HG02840 (cell line): ENCODE measurements around the gene TUBB3.
"Not testable (repeated sequence)": the region's sequence is repeated elsewhere in the genome, so short reads cannot be mapped to it uniquely, and the experiment has no call there.

Source experiments
- ATAC-seq: cut with Tn5 transposase; IDR thresholded peaks from one replicate; pipeline ENCODE4 v1.9.1; 2021; ENCODE audit warnings: mild to moderate bottlenecking, moderate library complexity, moderate number of reproducible peaks; ENCODE audit not compliant: unreplicated experiment, low FRiP score

The TUBB3 gene

DNA sequence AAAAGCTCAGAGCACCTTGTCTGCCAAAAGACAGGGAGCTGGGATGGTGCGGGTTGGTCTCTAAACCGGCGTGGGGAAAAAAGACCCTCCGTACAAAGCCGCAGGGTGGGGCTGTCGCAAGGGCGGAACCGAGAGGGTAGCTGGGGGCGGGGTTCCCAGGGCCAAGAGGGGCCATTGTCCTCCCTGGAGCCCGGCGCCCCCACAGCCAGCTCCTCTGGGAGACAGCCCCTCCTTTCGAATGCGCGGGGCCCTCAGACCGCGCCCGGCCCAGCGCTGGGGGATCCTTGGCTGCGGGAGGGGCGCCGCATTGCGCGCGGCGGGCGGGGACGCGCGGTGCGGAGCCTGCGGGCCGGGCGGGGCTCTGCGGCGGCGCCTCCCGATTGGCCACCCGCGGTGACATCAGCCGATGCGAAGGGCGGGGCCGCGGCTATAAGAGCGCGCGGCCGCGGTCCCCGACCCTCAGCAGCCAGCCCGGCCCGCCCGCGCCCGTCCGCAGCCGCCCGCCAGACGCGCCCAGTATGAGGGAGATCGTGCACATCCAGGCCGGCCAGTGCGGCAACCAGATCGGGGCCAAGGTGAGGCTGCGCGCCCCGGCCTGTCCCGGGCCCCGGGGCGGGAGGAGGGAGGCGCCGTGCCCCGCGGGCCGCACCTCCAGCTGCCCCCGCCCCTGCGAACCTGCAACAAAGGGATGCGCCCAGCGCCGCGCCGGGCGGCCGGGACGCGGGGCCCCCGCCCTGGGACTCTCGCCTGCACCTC lies at the start of gene TUBB3:
TUBB3 (plus strand) TSS at position 459 of the 756 bp plus-strand sequence; CDS start at position 519, 60 bp downstream.
- ATAC-seq, result no peak

DNA sequence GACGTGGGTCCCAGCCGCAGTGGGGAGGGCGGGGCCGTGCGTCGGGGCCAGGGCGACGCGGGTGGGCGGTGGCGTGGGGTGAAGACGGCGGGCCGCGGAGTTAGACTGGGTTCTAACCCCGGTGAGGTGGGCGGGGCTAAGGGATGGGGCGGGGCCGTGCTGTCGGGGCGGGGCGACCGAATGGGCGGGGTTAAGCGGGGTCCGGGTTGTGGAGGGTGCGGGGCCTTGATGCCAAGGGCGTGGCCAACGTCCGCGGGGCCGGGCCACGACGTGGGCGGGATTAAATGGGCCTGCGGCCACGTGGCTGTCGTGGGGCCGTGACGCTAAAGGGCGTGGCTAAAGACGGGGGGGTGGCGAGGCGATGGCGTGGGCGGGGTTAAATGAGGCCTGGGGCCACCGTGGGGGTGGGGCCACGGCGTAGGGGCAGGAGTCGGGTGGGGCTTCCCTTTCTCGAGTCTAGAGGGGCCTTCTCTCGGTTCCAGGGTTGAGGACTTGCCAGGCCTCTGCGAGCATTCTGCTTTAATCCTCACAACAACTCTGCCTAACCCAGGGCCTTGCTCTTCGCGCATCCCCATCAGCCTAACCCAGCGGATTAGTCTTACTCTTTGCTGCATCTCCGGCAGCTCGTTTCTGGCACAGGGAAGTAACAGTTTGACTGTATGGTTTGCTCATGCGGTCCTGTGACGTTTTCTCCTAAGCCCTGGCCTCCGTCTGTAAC lies 49.0 kb upstream of the TUBB3 start:
- peak; percentile 60 for ATAC-seq

DNA sequence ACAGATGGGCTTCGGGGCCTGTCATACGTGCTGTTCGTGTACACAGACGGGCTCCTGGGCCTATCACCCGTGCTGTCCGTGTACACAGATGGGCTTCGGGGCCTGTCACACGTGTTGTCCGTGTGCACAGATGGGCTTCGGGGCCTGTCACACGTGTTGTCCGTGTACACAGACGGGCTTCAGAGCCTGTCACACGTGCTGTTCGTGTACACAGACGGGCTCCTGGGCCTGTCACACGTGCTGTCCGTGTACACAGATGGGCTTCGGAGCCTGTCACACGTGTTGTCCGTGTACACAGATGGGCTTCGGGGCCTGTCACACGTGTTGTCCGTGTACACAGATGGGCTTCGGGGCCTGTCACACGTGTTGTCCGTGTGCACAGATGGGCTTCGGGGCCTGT lies 44.0 kb upstream of the TUBB3 start:
- ATAC-seq, result not testable (repeated sequence)

DNA sequence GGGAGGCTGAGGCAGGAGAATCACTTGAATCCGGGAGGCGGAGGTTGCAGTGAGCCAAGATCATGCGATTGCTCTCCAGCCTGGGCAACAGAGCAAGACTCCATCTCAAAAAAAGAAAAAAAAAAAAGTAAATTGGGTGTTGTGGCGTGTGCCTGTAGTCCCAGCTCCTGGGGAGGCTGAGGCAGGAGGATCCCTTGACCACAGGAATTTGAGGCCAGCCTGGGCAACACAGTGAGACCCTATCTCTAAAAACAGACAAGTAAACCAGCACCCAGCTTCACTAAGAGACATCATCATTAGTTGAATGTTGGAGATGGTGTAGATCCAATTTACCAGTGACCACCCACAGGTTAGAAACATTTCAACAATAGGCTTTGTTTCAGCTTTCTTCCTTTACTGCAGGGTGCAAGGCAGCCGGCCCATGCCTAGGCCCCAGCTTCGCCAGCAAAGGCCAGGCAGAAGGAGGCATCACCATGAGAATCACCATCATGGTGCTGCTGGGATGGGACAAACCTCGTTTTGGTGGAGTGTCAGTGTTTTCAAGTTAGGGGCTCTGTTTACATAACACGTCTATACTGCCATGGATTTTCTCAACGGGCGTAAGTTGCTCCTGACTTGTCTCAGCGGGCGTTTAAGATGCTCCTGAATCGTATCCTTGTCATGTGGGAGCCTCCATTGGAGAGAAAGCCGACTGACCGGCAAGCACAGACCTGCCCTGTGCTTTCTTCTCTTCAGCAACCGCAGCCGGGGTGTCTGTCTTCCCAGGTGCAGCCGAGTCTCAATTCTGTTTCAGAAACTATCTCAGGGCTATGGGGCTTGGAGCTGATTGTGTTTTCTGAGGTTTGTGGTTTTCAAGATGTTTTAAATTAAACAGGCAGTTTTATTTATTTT lies 42.4 kb upstream of the TUBB3 start:
- no peak for ATAC-seq

DNA sequence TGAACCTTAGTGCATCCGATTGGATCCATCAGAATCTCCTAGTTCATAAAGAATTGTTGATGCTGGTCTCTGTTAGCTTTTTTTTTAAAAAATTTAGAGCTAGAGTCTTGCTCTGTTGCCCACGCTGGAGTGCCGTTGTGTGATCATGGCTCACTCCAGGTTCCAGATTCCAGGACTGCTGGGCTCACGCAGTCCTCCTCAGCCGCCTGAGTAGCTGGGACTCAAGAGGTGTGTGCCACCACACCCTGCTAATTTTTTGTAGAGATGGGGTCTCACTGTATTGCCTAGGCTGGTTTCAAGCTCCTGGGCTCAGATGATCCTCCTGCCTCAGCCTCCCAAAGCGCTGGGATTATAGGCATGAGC lies 41.8 kb upstream of the TUBB3 start:
- ATAC-seq, result no peak

DNA sequence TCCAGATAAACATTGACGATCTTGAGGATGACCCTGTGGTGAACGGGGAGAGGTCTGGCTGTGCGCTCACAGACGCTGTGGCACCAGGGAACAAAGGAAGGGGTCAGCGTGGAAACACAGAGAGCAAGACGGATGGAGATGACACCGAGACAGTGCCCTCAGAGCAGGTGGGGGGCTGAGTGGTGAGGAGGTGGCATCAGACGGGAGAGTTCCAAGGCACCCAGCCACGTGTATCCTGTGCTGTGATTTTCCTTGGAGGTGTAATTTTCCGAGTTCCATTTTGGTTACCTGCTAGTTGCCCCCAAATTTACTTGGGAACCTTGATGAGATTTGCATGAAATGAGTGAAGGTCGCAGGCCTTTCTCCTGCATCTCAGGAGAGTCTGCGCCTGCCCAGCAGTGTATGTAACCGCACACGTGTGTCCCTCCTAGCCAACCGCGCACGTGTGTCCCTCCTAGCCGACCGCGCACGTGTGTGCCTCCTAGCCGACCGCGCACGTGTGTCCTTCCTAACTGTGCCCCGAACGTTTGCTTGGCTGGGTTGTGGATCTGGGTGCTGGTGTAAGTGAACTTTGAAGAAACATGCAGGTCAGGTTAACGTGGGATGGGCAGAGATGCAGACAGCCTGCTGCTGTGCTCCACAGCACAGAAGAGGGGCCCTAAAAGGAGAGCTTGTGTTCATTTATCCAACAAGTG lies 39.6 kb upstream of the TUBB3 start:
- no peak for ATAC-seq

DNA sequence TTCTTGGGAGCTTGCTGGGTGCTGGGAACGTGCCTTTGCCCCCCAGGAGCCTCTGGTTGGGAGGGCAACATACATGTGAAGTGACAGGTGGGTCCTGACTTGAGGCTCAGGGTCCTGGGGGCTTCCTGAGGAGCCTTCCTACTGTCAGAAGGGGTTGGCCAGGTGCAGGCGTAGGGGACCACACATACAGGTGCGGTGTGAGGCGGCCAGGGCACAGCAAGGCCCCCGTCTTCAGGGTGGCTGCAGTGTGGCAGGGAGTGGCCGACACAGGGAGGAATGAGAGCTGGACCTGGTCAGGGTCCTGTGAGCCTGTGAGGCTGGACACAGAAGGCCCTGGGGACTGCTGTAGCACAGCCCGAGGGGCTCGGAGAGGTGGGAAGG lies 39.1 kb upstream of the TUBB3 start:
- no peak for ATAC-seq

DNA sequence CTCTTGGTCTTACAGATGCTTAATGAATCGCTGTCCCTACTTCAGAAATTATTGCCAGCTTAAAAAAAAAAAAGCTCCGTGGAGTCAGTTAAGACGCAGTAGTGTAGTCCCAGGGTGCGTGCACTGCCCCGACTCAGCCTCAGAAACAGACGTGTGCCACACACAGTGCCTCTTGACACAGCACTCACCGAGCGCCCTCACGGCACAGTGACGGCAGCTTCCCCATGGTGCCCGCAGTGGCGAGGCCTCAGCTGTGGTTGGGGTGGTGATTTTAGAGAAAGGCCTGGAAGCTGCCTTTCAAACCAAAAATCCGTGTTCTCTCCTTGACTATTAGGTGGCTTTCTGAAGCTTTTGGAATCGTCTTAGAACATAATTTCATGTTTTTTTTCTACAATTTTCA lies 35.9 kb upstream of the TUBB3 start:
- no peak for ATAC-seq

DNA sequence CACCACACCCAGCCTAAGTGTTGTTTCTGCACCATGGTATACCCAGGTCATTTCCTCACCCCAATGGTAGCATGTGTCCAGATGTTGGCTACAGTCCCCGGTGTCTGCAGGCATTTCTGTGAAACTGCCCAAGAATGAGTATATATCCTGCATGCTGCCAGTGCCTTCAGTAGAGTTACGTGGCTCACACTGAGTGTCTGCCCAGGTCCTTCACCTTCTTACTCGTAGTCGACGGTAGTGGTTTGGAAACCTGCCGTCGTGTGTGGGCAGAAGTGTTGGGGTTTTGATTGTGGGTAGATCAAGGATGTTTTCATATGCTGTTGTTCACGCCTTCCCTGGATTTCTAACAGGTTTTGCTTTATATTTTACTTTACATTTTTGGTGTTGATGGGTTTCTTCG lies 32.9 kb upstream of the TUBB3 start:
- no peak for ATAC-seq

DNA sequence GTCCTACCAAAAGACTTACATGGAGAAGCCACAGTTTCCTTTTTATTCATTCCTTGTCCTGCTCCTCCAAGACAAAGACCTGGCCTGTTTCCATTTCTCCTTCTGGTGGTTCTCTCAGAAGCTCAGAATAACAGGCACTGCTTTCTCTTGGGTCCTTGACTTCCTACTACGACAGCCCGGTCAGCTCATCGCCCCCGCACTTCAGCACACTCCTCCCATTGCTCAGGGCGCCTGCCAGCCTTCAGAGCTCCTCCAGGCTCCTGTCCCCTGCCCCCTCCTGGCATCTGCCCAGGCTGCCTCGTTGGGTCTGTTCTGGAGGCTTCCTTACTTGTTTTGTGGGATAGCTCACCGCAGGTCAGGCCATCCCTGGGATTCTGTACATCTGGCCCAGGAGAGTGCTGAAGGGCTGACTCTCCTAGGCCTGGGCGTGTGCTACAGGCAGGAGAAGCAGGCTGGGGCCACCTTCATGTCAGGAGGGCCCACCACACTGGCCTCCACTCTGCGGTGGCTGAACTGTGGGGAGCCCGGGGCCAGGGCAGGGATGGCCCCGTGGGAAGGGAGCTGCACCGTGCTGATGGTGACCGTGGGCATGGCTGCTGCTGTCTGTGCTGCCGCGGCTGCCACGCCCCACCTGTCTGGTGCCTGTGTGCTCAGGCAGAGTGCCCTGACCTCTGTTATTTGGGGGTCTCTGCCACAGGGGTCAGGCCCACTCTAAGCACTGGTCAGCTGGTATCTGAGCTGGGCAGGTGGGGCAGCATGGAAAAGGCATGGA lies 32.1 kb upstream of the TUBB3 start:
- ATAC-seq, result no peak

DNA sequence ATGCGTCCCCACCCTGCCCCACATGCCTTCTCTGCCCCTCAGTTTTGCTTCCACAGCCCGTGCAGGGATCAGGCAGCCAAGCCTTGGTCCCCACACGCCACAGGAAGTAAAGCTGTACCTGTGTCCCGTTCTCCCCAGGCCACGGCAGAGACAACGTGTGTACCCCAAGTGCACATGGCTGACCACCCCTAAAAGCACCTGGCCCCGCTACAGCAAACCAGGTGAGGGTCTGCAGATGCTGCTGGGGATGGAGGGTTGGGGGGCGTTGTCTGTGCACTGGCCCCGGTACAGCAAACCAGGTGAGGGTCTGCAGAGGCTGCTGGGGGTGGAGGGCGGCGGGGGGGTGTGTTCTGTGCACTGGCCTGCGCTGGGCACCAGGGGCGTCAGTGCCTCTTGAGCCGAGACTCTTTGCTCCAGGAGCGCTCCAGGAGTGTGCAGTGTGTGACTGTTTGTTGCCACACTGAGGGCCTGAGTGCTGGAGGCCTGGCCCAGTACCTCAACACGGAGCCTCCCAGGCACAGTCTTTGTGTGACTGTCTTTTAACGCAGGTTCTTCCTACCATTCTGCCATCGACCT lies 31.0 kb upstream of the TUBB3 start:
- ATAC-seq, result no peak

DNA sequence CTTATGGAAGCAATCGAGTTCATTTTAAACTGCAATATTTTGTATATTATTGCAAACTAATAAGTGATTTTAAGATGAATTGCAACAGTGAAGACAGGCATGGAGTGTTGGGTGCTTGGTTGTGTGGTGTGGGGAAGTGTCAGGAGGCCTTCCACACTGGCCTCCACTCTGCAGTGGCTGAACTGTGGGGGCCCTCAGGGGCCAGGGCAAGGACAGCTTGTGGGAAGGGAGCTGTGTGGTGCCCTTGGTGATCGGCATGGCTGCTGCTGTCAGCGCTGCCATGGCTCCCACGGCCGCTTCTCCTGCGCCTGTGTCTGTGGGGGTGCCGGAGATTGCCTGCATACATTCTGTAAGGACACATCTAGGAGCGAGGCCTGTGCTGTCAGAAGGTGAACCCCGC lies 30.5 kb upstream of the TUBB3 start:
- no peak for ATAC-seq

DNA sequence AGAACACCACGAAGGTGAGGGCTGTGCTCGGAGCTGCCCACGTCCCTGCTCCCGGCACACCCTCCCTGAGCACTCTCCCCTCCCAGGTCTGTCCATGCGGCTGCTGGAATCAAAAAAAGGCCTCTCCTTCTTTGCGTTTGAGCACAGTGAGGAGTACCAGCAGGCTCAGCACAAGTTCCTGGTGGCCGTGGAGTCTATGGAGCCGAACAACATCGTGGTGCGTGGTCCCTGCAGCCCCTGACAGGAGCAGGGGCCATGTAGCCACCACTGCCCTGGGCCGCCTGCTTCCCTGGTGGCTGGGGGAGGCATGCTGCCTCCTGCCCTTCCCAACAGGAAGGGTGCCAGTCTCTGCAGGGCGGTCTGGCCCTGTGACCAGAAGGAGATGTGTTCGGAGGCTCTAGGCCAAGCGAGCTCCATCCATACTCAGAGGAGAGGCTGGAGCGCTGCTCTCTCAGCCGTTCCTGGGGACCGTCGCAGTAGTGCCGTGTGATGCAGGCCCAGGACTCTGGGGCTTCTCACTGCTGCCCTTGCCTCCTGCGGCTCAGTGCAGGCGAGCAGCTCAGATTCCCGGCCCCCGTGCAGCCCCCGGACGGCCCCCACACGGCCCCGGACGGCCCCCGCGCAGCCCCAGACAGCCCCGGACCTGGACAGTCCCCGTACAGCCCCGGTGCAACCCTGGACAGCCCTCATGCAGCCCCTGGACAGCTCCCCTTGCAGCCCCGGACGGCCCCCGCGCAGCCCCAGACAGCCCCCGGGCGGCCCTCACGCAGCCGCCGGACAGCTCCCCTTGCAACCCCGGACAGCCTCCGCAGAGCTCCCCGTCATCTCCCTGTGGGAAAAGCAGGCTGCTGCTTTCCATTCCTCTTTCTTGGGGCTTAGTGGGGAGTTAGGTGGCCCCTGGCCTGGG lies 29.2 kb upstream of the TUBB3 start:
- ATAC-seq, result no peak

DNA sequence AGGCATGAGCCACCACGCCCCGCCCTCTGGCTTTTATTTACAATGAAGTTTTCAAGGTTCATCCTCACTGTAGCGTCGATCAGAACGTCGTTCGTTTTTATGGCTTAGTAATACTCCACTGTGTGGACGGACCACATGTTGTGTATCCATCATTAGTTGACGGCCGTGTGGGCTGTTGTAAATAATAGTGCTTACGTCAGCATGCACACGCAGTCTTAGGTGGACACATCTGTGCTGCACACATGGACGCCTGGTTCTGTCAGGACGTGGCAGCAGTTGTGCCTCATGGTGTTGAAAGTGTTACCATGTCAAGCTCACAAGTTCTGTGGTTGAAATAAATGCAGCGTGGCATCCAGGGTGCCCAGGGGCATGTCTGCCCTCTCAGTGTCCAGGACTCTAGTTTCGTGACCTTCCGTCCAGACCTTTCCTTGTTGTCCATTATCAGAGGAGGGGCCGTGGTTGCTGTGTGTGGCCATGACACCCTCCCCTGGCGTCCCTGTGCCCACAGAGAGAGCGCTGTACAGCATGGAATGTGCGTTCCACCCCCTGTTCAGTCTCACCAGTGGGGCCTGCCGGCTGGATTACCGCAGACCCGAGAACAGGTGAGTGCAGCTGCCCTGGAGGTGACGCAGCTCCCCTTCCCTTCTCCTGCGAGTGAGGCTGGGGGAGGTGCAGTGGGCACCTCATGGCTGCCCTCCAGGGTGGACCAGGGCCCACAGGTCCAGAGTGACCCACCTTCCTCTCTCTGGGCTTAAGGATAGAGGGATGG lies 27.5 kb upstream of the TUBB3 start:
- ATAC-seq, result no peak

DNA sequence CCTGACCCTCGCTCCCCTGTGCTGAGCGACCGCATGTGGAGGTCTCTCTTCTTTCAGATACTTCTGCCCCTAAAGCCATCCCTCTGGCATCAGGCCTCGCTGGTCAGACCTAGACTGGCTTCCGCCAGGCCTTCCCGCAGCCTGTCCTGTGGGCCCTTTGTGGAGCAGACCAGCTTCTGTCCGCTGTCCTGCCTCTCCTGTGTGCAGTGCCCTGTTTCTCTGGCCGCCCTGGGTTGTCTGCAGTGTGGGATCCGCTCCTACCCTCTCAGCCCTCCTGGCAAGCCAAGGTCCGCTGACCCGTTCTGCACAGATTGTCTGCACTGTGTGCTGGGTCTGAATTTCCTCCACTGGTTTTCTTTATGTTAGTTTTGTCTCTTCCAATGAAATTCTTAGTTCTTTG lies 25.9 kb upstream of the TUBB3 start:
- no peak for ATAC-seq

DNA sequence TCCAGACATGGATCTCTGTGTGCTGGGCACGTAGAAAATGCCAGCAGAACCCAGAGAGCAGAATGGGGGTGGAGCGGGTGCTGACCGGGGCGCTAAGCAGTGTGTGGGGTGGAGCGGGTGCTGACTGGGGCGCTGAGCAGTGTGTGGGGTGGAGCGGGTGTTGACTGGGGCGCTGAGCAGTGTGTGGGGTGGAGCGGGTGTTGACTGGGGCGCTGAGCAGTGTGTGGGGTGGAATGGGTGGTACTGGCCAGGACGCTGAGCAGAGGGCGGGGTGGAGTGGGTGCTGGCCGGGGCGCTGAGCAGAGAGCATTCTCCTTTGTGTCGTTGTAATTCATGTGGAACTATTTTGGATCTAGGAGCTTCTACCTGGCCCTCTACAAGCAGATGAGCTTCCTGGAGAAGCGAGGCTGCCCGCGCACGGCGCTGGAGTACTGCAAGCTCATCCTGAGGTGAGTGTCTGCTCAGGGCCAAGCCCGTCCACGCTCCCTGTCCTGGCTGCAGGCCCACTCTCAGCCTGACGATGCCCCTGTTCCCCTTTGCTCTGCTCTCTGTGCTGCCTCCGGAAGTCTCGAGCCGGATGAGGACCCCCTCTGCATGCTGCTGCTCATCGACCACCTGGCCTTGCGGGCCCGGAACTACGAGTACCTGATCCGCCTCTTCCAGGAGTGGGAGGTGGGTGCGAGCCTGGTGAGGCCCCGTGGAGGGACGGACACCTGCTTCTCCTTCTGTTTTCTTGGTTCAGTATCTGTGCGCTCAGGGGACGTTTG lies 24.8 kb upstream of the TUBB3 start:
- ATAC-seq, result no peak

DNA sequence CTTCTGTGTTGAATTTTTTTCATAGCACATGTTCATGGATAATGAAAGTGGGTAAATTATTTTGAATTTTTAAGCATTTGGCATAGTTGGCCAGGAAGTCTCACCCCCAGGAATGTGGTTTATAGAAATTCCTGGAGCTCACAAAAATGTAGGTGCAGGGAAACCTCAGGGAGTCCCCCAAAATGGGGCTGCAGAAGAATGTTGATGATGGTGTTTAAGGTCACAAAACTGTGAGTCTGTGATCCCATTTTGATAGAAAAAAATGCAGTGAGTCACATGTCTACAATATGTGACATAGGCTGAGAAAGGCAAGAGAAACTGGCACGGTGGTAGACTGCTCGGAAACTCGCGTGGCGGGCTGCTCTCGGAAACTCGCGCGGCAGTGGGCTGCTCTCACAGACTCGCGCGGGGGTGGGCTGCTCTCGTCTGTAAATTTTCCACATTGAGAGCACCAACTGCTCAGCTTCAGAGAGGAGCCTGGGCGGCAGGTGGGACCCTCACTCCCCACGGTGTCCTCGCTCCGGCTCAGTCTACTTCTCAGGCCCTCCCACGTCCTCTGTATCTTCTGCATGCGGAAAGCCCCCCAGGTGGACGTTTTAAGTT lies 23.2 kb upstream of the TUBB3 start:
- no peak for ATAC-seq
